Hepatocyte (in vitro differentiated cells): ENCODE results near the gene KIF6. TPM values are rescaled to one million over a fixed set of nuclear protein-coding genes. Genes with fewer than 3 reads are reported as not detected.

Source experiments
- DNase-seq: peaks from one replicate; pipeline ENCODE4 v3.0.0-alpha.2; 2016; ENCODE audit warnings: low spot score
- H2AFZ ChIP-seq: fragments of 200-600 bp; sonication (generic); 2 replicates; pipeline ENCODE4 v1.6.0; 2016; ENCODE audit warnings: antibody characterized with exemption, mild to moderate bottlenecking
- H3K27ac ChIP-seq: fragments of 200-600 bp; sonication (generic); 2 replicates; pipeline ENCODE4 v1.5.1; 2016; ENCODE audit warnings: mild to moderate bottlenecking
- H3K27me3 ChIP-seq: fragments of 200-600 bp; sonication (generic); 2 replicates; pipeline ENCODE4 v1.6.1; 2016
- H3K36me3 ChIP-seq: fragments of 200-600 bp; sonication (generic); replicated peaks from 2 replicates; pipeline ENCODE4 v1.5.1; 2016; ENCODE audit warnings: low read depth; ENCODE audit not compliant: insufficient read depth
- H3K4me1 ChIP-seq: fragments of 200-600 bp; sonication (generic); 2 replicates; pipeline ENCODE4 v1.5.1; 2016; ENCODE audit warnings: mild to moderate bottlenecking, moderate library complexity; ENCODE audit not compliant: insufficient read depth
- H3K4me2 ChIP-seq: fragments of 200-600 bp; sonication (generic); 2 replicates; pipeline ENCODE4 v1.6.0; 2016
- H3K4me3 ChIP-seq: fragments of 200-600 bp; sonication (generic); 2 replicates; pipeline ENCODE4 v1.5.1; 2016; ENCODE audit warnings: mild to moderate bottlenecking
- H3K79me2 ChIP-seq: fragments of 200-600 bp; sonication (generic); 2 replicates; pipeline ENCODE4 v1.6.0; 2017; ENCODE audit warnings: mild to moderate bottlenecking
- H3K9me2 ChIP-seq: fragments of 200-600 bp; sonication (generic); replicated peaks from 2 replicates; pipeline ENCODE4 v1.6.0; 2017; ENCODE audit warnings: mild to moderate bottlenecking; ENCODE audit not compliant: insufficient read depth
- H3K9me3 ChIP-seq: fragments of 200-600 bp; sonication (generic); 2 replicates; pipeline ENCODE4 v1.5.1; 2016; ENCODE audit warnings: low read depth, mild to moderate bottlenecking
- H4K20me1 ChIP-seq: fragments of 200-600 bp; sonication (generic); 2 replicates; pipeline ENCODE4 v1.6.0; 2016; ENCODE audit warnings: mild to moderate bottlenecking; ENCODE audit not compliant: insufficient read depth, poor library complexity, severe bottlenecking
- EZH2 ChIP-seq: fragments of 200-600 bp; sonication (generic); IDR thresholded peaks from 2 replicates; pipeline ENCODE4 v1.6.1; 2016; ENCODE audit warnings: antibody characterized with exemption, mild to moderate bottlenecking, borderline replicate concordance
- EZH2phosphoT487 ChIP-seq: fragments of 200-600 bp; sonication (generic); IDR thresholded peaks from one replicate; pipeline ENCODE4 v1.6.1; 2018; ENCODE audit warnings: antibody characterized with exemption, mild to moderate bottlenecking, low read depth, moderate library complexity; ENCODE audit not compliant: unreplicated experiment, severe bottlenecking
- WGBS: methylation state at CpG from one replicate; pipeline ENCODE4 v1.1.6; 2016; ENCODE audit warnings: low lambda C conversion rate; ENCODE audit errors: missing lambda C conversion rate; 5-methylcytosine and 5-hydroxymethylcytosine counted together
- polyA plus RNA-seq: library from polyadenylated mRNA; unstranded; fragments of >200 nt; fragmentation: Nextera tagmentation; extraction: Ambion mirVana; gene quantifications from 2 replicates; pipeline ENCODE4 v1.2.1, GENCODE V29; 2016
- total RNA-seq: library from RNA; depleted of rRNA; stranded (reverse); fragments of >200 nt; gene quantifications from 2 replicates; pipeline ENCODE4 v1.2.3, GENCODE V29; 2014
- TF ChIP-seq, protein P1 (sequence below): fragments of 200-600 bp; sonication (generic); IDR thresholded peaks from 2 replicates; pipeline ENCODE4 v1.5.1; 2016; ENCODE audit warnings: antibody characterized with exemption, mild to moderate bottlenecking; ENCODE audit not compliant: poor library complexity

KIF6 gene
- total and polyA plus RNA-seq, 2 experiments from 2014 or later, result 0.87 to 2.3 TPM

DNA sequence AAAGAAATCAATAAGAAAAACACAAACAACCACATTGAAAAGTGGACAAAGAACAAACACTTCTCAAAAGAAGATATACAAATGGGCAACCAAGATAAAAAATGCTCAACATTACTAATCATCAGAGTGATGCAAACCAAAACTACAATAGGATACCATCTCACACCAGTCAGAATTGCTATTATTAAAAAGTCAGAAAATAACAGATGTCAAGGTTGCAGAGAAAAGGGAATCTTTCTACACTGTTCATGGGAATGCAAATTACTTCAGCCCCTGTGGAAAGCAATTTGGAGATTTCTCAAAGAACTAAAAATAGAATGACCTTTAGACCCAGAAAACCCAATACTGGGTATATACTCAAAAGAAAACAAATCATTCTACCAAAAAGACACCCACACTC lies 29.8 kb downstream of the KIF6 start:
- H3K27ac ChIP-seq, result no peak overlapping the region
- no peaks in the 10 kb centered on the region for H3K27me3 ChIP-seq
- H3K79me2 ChIP-seq, result no peaks in the 10 kb centered on the region
- no peaks in the 10 kb centered on the region for H3K9me2 ChIP-seq
- no peaks in the 10 kb centered on the region for H3K36me3 ChIP-seq
- no peak for DNase-seq
- no peaks in the 10 kb centered on the region for H3K9me3 ChIP-seq
- H3K4me3 ChIP-seq, result no peak overlapping the region
- H4K20me1 ChIP-seq, result no peaks in the 10 kb centered on the region
- TF ChIP-seq EZH2phosphoT487 (no peak), EZH2 (no peak)
- TF ChIP-seq, protein P1, sequence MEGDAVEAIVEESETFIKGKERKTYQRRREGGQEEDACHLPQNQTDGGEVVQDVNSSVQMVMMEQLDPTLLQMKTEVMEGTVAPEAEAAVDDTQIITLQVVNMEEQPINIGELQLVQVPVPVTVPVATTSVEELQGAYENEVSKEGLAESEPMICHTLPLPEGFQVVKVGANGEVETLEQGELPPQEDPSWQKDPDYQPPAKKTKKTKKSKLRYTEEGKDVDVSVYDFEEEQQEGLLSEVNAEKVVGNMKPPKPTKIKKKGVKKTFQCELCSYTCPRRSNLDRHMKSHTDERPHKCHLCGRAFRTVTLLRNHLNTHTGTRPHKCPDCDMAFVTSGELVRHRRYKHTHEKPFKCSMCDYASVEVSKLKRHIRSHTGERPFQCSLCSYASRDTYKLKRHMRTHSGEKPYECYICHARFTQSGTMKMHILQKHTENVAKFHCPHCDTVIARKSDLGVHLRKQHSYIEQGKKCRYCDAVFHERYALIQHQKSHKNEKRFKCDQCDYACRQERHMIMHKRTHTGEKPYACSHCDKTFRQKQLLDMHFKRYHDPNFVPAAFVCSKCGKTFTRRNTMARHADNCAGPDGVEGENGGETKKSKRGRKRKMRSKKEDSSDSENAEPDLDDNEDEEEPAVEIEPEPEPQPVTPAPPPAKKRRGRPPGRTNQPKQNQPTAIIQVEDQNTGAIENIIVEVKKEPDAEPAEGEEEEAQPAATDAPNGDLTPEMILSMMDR, result no peak
- H2AFZ ChIP-seq, result no peak overlapping the region
- no peaks in the 10 kb centered on the region for H3K4me1 ChIP-seq
- no peak overlapping the region for H3K4me2 ChIP-seq

DNA sequence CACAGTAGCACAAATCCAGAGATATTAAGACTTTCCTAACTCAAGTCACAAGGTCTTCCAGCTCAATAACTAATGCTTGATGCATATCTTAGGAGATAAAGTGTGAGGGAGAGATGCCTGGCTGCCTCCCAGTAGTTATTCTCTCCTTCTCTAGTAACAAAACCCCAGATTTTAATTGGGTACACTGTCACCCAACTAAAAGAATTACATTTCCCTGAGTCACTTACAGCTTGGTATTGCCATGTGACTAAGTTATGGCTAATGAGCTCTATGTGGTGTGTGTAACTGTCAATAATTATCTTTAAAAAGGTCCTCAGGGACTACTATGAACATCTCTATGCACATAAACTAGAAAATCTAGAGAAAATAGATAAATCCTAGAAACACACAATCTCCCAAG lies 32.0 kb downstream of the KIF6 start:
- no peak overlapping the region for H3K27ac ChIP-seq
- no peaks in the 10 kb centered on the region for H3K4me1 ChIP-seq
- H3K27me3 ChIP-seq, result no peaks in the 10 kb centered on the region
- H3K4me3 ChIP-seq, result no peak overlapping the region
- H3K36me3 ChIP-seq, result no peaks in the 10 kb centered on the region
- no peaks in the 10 kb centered on the region for H3K79me2 ChIP-seq
- H2AFZ ChIP-seq, result no peak overlapping the region
- DNase-seq, result no peak
- no peaks in the 10 kb centered on the region for H4K20me1 ChIP-seq
- H3K4me2 ChIP-seq, result no peak overlapping the region
- no peaks in the 10 kb centered on the region for H3K9me3 ChIP-seq
- TF ChIP-seq, protein P1, result no peak
- no peak for TF ChIP-seq EZH2phosphoT487
- no peak for TF ChIP-seq EZH2
- no peaks in the 10 kb centered on the region for H3K9me2 ChIP-seq

DNA sequence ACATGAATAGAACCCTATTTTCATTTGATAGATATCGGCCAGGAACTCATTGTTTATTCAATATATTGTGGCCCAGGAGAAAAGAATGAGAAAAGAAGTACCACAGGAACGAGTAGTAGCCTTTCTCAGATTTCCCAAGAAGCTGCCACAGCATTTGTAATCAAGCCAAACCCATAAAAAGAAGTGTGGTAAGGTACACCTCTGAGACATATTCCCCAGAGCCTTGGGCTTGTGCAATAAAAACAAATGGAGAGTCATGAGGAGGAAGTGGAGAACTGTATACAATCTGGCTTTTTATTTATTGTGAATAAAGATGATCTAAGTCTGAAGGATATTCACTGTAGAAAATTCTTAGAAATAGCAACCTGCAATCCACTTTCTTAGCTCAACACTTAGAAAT lies 36.7 kb downstream of the KIF6 start:
- TF ChIP-seq EZH2 (no peak), EZH2phosphoT487 (no peak)
- TF ChIP-seq, protein P1, result no peak
- H3K27me3 ChIP-seq, result no peaks in the 10 kb centered on the region
- no peaks in the 10 kb centered on the region for H3K36me3 ChIP-seq
- no peak overlapping the region for H3K4me2 ChIP-seq
- no peak for DNase-seq
- H3K9me3 ChIP-seq, result no peaks in the 10 kb centered on the region
- H3K27ac ChIP-seq, result no peak overlapping the region
- no peak overlapping the region for H3K4me3 ChIP-seq
- no peak overlapping the region for H2AFZ ChIP-seq
- H4K20me1 ChIP-seq, result no peaks in the 10 kb centered on the region
- H3K4me1 ChIP-seq, result no peaks in the 10 kb centered on the region
- H3K9me2 ChIP-seq, result no peaks in the 10 kb centered on the region
- 63% methylated on average over 2 of the region's 2 CpGs for WGBS
- H3K79me2 ChIP-seq, result no peaks in the 10 kb centered on the region

DNA sequence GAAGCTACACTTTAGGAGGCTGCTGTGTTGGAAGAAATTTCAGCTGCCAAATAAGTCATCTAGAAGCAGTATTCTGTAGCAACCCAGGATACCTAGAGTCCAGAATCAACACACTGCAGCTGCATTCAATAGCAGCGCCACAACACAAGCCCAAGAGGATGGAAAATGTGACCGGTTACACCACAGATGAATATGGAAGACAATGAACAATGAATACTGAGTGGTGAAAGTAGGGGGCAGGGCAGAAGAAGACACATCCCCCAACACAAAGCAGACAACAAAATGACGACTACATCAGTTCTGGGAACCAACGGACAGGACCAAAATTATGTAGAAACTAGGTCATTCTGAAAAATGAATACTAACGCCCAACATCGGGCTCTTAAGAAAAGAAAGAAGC lies 38.2 kb downstream of the KIF6 start:
- WGBS, result 90% methylated on average over 6 of the region's 6 CpGs

More for the DNA sequence above, 38.2 kb downstream of the KIF6 start:
- DNase-seq, result no peak
- TF ChIP-seq, protein P1, result no peak
- no peak for TF ChIP-seq EZH2
- TF ChIP-seq EZH2phosphoT487, result no peak
- H2AFZ ChIP-seq, result no peak overlapping the region
- H3K27me3 ChIP-seq, result no peaks in the 10 kb centered on the region
- H3K79me2 ChIP-seq, result no peaks in the 10 kb centered on the region
- no peaks in the 10 kb centered on the region for H3K4me1 ChIP-seq
- no peak overlapping the region for H3K4me2 ChIP-seq
- H3K36me3 ChIP-seq, result no peaks in the 10 kb centered on the region
- H3K9me3 ChIP-seq, result no peaks in the 10 kb centered on the region
- no peaks in the 10 kb centered on the region for H3K9me2 ChIP-seq
- no peak overlapping the region for H3K27ac ChIP-seq
- no peak overlapping the region for H3K4me3 ChIP-seq
- H4K20me1 ChIP-seq, result no peaks in the 10 kb centered on the region
